HG02642 (cell line): ENCODE data around the gene AKAP13.
"Not testable (repeated sequence)": the region's sequence is repeated elsewhere in the genome, so short reads cannot be mapped to it uniquely, and the experiment has no call there.

Source experiments
- ATAC-seq: cut with Tn5 transposase; IDR thresholded peaks from one replicate; pipeline ENCODE4 v1.9.1; 2021; ENCODE audit warnings: mild to moderate bottlenecking; ENCODE audit not compliant: unreplicated experiment, poor library complexity

The AKAP13 gene

DNA sequence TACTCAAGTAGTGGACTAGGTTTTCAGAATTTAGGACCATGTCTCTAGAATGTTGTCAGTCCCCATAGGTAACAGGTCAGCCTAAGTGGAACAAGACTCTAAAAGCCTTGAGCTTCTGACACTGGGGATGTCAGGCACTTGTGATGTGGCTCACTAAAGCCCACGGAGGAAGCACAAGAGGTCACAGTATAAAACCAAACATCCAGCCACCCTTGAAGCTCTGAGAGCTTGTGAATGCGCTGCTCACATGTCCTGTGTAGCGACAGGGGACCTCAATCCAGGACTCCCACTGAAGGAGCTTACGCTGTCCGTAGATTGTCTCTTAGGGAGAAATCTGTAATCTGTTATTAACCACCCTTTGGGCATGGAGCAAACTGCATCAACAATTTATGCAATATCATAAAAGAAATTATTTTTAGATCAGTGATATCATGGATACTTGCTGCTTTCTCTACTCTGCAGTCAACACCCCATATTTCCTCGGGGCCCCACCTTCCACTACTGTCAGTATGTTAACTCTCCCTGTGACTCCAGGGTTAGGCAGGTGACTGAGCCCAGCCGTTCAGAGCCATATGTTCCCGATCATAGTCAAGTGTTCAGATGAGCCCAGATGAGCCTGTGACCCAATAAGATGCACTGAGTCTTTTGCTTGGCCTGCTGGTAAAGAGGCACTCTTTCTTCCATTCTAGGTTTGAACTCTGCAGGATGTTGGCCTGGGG, 32.2 kb upstream of the AKAP13 start:
- ATAC-seq: not testable (repeated sequence)

DNA sequence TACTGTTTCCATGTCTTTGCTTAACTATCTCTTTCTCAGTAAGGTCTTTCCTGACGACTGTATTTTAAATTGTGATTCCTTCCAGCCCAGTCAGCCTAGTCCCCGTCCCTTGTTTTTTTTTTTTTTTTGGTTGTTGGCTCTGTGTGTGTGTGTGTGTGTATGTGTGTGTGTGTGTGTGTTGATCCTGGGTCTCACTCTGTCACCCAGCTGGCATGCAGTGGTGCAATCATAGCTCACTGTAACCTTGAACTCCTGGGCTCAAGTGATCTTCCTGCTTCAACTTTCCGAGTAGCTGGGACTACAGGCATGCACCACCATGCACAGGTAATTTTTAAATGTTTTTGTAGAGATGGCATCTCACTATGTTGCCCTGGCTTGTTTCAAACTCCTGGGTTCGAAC, 31.3 kb upstream of the AKAP13 start:
- not testable (repeated sequence) for ATAC-seq

DNA sequence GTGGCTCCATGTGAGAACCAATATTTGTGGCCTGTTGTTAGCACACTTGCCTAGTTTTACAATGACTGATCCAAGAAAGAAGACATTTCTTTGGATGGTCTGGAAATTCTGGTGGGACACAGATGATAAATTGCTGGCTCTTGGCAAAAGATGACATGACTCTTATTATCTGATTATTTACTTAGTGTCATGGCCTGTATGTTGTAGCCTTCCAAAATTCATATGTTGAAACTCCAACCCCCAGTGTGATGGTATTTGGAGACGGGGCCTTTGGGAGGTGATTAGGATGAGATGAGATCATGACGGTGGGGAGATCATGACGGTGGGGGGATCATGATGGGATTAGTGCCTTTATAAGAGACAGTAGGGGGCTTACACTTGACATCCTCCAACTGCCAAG, 30.0 kb upstream of the AKAP13 start:
- no peak for ATAC-seq

GRCh38 chr15:85351501-85351900, 28.9 kb upstream of the AKAP13 start:
- not testable (repeated sequence) for ATAC-seq

DNA sequence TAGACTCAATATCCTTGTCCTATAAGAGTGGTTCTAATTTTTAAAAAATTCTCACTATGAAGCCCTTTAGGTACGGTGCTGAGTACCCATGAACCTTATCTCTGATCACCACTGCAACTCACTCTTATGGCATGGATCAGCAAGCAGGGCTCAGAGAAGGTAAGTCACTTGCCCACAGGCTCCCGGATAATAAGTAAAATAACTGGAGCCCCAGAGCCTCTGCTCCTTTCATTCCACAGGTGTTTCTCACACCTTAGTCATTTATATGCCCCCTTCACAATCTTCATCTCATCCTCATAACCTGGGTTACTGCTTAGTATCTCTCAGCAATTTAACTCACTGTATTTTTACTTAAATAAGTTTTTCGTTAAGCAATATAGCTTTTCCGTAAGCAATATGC, 28.4 kb upstream of the AKAP13 start:
- ATAC-seq: no peak

DNA sequence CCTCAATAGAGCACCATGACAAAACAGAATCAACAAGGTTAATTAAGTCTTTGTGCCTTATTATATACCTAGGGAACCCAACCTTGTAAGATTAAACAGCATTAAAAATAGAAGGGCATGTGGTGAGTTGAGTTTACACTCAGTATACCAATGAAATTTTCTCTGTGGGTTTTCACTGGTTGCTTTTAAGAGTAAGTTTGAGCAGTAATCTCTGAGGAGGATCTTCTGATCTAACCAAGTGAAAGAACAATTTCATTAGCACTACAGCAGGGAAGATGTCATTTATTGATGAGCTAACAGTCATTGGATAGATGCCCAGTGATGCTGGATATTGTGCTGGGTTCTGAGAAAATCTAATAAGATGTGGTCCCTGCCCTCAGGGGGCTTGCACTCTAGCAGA, 26.9 kb upstream of the AKAP13 start:
- ATAC-seq: no peak

DNA sequence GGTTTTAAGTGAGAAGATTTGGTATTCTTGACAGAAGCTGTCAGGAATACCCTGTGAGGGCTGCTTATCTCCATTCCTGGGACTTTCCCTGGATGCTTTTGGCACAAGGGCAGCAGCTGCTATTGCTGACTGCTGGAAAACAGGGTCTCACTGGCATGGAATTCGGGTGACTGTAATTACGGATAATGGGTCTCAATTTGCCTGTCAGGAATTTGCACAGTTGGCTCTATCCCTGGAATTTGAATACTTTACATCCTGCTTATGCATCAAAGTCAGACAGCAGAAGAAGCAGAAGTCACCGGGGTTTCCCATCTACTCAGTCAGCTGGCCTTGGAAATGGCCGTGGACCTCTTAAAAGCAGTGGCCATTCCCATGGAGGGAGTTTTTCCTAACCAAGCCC, 25.9 kb upstream of the AKAP13 start:
- no peak for ATAC-seq

DNA sequence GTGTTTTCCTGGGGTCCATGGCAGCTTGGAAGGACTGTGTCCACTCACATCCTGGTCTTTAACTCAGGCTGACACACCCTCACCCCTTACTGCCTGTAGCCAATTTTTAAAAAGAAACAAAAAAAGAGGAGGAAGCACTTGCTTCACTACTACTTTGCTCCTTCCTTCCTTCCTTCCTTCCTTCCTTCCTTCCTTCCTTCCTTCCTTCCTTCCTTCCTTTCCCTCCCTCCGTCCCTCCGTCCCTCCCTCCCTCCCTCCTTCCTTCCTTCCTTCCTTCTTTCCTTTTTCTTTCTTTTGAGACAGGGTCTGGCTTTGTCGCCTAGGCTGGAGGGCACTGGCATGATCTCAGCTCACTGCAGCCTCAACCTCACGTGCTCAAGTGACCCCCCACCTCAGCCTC, 25.5 kb upstream of the AKAP13 start:
- no peak for ATAC-seq

DNA sequence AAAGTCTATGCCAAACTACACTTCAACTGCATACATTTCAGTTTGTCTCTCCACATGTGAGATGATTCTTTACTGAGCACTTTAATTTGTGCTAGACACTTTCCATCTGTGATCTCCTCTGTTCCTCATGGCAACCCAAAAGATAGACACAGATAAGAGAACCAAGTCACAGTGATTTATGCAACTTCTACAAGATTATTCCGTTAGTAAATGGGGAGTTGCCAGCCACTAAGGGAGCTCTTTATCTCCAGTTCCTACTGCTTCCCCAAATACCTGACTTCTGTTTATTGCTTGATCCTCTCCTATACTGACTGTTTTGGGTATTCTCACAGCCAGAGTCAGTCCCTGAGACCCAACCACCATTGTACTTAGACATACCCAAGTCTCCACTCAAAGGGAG, 24.1 kb upstream of the AKAP13 start:
- ATAC-seq: no peak

DNA sequence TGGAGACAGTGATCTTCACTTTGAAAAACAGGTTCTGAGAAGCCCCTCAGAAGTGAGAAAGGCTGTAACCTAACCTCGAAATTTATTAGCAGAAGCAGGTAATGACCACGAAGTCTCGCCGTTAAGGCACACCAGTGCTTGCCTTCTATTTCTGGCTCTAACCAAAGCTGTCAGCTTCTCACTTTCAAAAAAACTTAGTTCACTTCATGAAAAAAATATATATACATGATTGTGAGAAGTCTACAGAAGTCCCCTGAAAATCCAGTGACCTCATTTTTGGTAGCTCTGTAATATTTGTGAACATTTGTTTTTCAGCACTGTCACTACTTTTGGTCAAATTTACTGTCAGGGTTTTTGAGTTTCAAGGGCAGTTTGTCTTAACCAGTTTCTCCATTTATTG, 19.1 kb upstream of the AKAP13 start:
- peak; percentile 68 for ATAC-seq

DNA sequence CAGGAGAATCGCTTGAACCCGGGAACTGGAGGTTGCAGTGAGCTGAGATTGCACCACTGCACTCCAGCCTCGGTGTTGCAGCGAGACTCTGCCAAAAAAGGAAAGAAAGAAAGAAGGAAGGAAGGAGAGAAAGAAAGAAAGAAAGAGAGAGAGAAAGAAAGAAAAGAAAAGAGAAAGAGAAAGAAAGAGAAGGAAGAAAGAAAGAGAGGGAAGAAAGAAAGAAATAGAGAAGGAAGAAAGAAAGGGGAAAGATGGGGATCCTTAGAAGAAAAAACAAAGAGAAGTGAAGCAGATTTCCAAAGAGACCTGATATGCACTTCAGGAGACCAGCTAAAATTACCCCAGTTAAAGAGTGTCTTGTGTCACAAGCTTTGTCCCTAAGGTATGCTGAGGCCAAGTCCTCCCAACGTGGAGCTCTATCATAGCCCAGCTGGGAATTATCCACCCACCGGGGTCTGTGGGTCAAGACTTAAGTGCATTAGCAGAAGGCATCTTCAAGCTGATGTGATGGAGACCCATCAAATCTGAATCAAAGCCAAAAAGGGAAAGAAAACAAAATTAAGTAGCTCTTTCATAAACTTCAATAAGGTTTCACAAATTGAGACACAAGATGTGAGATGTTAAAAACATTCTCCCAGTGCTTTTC, 17.8 kb upstream of the AKAP13 start:
- ATAC-seq: no peak

GRCh38 chr15:85365980-85366379, 14.4 kb upstream of the AKAP13 start:
- no peak for ATAC-seq

- no peak for ATAC-seq
Measured at GRCh38 chr15:85367741-85368140, 12.7 kb upstream of the AKAP13 start.

DNA sequence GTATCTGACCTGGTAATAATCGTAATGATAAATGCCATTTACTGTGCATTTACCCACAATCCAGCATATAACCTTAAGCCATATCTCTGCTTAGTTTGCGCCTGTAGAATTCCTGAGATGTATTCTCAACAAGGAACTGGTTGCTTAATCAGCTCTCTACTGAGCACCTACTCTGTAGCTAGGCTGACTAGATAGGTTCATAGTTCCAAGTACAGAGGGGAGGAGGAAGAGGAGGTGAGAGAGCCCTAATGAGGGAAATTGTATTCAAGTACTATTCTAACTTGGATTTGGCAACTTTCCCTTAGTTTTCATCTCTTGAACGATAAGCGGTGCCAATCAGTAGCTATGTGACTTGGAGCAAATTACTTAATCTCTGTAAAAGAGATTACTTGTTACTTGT, 5.6 kb upstream of the AKAP13 start:
- no peak for ATAC-seq

GRCh38 chr15:85377269-85377668, 3.1 kb upstream of the AKAP13 start:
- ATAC-seq: no peak

GRCh38 chr15:85377986-85378385, 2.4 kb upstream of the AKAP13 start:
- no peak for ATAC-seq

DNA sequence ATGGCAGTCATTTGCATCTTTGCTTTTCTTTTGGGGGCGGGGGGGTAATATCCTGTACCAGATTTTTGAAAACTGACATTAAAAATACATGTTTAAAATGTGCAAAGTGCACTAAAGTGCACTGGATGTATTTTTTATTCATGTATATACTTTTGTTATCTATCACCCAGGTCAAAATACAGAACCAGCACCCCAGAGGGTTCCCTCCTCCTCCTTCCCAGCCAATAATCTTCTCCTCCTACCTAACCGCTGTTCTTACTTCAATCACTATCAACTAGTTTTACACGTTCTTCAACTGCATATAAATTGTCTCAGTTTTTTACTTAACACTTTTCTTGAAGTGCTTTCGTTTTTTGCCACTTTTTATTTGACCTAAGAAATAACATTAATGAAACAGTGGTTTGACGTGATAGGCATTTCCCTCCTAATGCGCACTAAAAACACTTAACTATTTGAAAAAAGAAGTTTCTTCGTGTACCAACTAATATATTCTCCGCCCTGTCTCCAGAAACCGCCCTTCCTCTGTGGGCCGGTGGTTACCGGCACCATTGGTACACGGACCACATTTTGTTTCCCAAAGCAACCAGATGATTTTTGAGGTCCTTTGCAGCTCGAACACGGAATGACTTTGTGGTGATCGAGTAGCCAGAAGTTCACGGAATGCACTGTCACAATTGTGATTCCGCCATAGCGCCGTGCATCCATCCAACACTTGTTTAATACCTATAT, 836 bp upstream of the AKAP13 start:
- no peak for ATAC-seq

DNA sequence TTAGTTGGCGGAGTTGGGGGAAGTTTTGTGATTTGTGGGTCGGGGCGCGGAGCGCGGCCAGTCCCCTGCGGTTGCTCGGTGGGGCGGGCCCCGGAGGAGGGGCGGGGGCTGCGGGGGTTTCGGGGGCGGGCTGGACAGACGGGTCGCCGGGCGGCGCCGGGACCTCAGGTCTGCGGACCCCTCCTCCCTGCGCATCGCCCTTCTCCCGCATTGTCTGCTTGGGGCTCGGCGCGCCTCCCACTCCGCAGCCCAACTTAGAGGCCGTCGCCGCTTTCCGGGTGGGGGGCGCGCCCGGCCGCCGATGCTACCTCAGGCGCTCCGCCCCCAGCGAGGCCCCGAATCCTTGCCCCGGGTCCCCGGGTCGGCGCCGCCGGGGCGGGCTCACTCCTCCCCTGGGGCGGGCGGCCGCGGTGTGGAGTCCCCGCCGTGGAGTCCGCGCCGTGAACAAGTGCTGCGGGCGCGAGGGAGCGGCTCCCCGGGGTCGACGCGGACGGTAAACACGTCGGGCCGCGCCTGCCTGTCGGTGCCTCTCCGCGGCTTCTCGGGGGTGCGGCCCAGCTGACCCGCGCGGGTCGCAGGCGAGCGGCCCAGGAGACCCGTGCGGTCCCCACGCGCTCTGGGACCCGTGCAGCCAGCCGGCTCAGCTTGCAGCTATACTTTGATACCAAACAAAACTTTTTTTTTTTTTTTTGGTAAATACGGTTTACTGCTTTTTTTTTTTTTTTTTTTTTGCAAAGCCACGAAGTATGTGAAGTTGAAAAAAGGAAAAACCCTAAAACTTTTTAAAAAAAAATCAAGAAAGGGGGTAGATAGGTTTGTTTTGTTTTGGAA, 624 bp downstream of the AKAP13 start:
- peak; percentile 47 for ATAC-seq

DNA sequence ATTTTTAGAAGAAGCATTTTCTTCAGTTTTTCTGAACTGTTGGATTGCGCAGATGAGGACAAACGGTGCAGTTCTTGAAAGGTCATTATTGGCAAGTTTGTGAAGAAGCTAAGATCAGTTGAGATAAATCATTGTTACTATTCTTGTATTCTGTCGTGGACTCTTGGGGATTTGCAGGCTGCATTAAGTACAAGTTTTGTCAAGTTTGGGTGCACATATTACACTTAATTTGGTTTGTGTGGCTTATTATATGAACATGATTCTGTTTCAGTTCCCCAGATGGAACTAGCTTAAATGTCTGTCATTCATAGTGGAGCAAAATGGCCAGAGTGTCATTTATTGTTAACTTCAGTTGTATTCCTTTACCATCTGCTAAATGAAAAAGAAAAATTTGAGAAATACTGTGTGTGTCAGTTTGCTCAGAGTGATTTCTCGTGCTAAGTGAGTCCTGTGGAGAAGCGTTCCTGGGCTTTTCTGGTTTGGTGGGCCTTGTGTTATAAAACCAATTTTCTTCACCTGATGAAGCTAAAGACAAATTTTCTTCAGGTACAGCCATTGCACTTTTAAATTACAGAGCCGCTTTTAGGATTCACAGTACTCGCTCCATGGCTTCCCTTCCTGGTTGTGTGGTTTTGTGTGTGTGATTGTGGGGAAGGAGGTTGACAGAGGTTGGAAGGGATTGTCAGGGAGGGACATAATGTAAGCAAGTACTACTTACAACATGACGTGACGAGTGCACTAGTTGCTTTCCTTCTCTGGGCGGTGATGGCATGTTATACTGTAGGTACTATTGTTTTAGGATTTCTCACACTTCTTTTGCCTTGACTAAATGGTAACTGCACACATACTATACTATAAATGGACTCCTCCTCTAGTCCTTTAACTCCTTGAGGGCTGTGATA, 1.7 kb downstream of the AKAP13 start:
- ATAC-seq: no peak

GRCh38 chr15:85382942-85383341, 2.5 kb downstream of the AKAP13 start:
- no peak for ATAC-seq
